ENCODE measurements around the gene POU3F1.

POU3F1 gene

DNA sequence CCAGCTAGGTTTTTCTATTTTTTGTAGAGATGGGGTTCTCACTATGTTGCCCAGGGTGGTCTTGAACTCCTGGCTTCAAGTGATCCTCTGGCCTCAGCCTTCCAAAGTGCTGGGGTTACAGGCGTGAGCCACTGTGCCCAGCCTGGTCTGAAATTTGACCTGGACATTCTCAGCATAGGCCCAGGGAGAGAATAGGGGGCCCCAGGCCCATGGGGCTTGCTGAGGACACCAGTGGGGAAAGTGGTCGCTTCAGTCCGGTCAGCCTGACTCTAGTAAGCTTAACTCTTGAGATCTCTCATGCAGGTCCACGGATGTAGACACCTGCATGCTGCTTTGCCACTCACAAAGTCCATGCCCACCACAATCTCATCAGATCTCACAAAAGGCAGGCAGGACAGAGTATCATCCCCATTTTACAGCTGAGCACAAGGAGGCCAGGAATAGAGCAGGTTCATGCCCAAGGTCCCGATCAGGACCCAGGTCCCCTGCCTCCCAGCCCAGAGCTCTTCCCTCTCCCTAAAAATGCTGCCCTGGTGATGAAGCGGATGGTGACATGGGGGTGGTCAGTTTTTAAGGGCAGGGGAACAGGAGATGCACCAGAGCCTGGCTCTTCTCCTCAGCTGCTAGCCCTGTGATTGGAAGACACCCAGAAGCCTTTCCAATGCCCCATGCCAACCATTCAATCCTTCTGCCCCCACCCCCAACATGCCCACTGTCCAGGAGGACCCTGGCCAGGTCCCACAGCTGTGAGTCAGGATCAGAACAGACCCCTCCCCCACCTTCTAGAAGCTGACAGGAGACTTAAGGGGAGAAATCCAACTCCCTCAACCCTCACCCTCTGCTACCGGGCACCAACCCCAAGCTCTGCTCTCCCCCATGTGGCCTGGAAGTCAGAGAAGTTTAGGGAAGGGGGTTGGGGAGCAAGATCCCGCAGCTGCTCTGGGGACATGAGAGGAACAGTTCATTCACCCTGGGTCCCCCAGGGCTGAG lies 43.0 kb downstream of the POU3F1 start:
- Histone ChIP-seq H3K4me3 (ENCODE audit: severe bottlenecking) (peak overlapping the region; percentile 99), H3K36me3 (ENCODE audit: low read depth) (peaks cover 10% of the 10 kb centered on the region), H3K27ac (ENCODE audit: poor library complexity, severe bottlenecking) (peak overlapping the region; percentile 58), H3K4me1 (ENCODE audit: insufficient read depth, poor library complexity, severe bottlenecking) (peaks cover 28% of the 10 kb centered on the region), H3K9me3 (ENCODE audit: severe bottlenecking) (no peaks in the 10 kb centered on the region), H3K27me3 (ENCODE audit: insufficient read depth, poor library complexity, severe bottlenecking) (no peaks in the 10 kb centered on the region)
- ATAC-seq (ENCODE audit: low read depth) (no peak), DNase-seq (ENCODE audit: low spot score) (no peak)
- no peak for TF ChIP-seq CTCF (IDR thresholded peaks at IDR 0.05; ENCODE audit: poor library complexity, severe bottlenecking)

- Histone ChIP-seq H3K27ac (ENCODE audit: poor library complexity, severe bottlenecking) (peak overlapping the region; percentile 91), H3K4me3 (ENCODE audit: severe bottlenecking) (no peak overlapping the region)
- DNase-seq (ENCODE audit: low spot score): no peak
These were observed 45.8 kb downstream of the POU3F1 start for GRCh38 chr1:38000529-38001455.

GRCh38 chr1:38000233-38000528 lies 46.4 kb downstream of the POU3F1 start:
- H3K9me3 ChIP-seq (ENCODE audit: severe bottlenecking): no peaks in the 10 kb centered on the region
- ATAC-seq (ENCODE audit: low read depth) (no peak), DNase-seq (ENCODE audit: low spot score) (no peak)
- TF ChIP-seq CTCF (IDR thresholded peaks at IDR 0.05; ENCODE audit: poor library complexity, severe bottlenecking): no peak
- H3K27me3 ChIP-seq (ENCODE audit: insufficient read depth, poor library complexity, severe bottlenecking): no peaks in the 10 kb centered on the region
- H3K4me1 ChIP-seq (ENCODE audit: insufficient read depth, poor library complexity, severe bottlenecking): peaks cover 30% of the 10 kb centered on the region
- no peak overlapping the region for H3K4me3 ChIP-seq (ENCODE audit: severe bottlenecking)
- H3K27ac ChIP-seq (ENCODE audit: poor library complexity, severe bottlenecking): peak overlapping the region; percentile 91
- H3K36me3 ChIP-seq (ENCODE audit: low read depth): peaks cover 17% of the 10 kb centered on the region

More at GRCh38 chr1:38000529-38001455, 45.8 kb downstream of the POU3F1 start:
- Histone ChIP-seq H3K36me3 (ENCODE audit: low read depth) (peaks cover 17% of the 10 kb centered on the region), H3K27me3 (ENCODE audit: insufficient read depth, poor library complexity, severe bottlenecking) (no peaks in the 10 kb centered on the region), H3K9me3 (ENCODE audit: severe bottlenecking) (no peaks in the 10 kb centered on the region), H3K4me1 (ENCODE audit: insufficient read depth, poor library complexity, severe bottlenecking) (peaks cover 28% of the 10 kb centered on the region)
- no peak for TF ChIP-seq CTCF (IDR thresholded peaks at IDR 0.05; ENCODE audit: poor library complexity, severe bottlenecking)
- ATAC-seq (ENCODE audit: low read depth): peak; percentile 51

DNA sequence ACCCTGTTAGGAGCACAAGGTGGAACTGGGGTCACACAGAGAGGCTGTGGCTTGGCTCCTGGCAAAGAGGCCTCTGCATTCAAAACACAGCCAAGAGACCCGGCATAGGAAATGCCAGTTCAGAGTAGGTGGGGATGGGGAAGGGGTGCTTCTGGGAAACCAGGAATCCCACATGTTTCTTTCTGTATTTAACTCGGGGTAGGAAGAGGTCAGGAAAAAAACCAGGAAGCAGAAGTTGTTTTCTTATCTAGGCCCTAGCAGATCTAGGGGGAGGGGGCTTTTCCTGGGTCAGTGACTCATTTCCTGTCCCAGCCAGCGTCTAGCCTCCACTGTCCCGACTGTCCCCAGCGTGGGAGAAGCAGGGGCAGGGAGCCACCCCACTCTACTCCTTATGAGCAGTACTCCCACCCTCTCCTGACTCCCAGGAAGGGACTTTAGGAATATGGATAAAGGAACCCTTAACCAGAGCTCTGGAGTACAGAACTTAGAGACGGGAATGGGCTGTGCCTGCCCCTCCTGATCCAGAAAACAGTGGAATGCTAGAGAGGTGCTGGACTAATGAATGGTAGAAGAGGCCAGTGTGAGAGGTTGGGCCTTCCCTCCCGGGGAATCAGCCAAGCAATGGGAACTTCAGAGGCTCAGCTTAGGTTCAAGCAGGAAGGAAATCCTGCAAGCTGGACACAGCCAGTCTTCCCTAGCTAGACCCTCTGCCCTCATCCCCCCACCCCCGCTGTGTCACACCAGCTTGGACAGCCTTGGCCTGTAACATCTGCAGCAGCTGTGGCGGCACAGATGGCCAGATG lies 47.0 kb downstream of the POU3F1 start:
- H3K27ac ChIP-seq (ENCODE audit: poor library complexity, severe bottlenecking): peak overlapping the region; percentile 91
- no peaks in the 10 kb centered on the region for H3K27me3 ChIP-seq (ENCODE audit: insufficient read depth, poor library complexity, severe bottlenecking)
- TF ChIP-seq CTCF (IDR thresholded peaks at IDR 0.05; ENCODE audit: poor library complexity, severe bottlenecking): no peak
- DNase-seq (ENCODE audit: low spot score) (no peak), ATAC-seq (ENCODE audit: low read depth) (peak; percentile 40)
- H3K36me3 ChIP-seq (ENCODE audit: low read depth): peaks cover 17% of the 10 kb centered on the region
- H3K9me3 ChIP-seq (ENCODE audit: severe bottlenecking): no peaks in the 10 kb centered on the region
- no peak overlapping the region for H3K4me3 ChIP-seq (ENCODE audit: severe bottlenecking)
- peaks cover 30% of the 10 kb centered on the region for H3K4me1 ChIP-seq (ENCODE audit: insufficient read depth, poor library complexity, severe bottlenecking)

All from RWPE2 (cell line).